Measurements from ENCODE around the gene IL17RA.
A peak's percentile ranks its signal among the peaks of the same experiment; 100 is the strongest.
"Not testable (repeated sequence)": the region's sequence is repeated elsewhere in the genome, so short reads cannot be mapped to it uniquely, and the experiment has no call there.

The IL17RA gene

DNA sequence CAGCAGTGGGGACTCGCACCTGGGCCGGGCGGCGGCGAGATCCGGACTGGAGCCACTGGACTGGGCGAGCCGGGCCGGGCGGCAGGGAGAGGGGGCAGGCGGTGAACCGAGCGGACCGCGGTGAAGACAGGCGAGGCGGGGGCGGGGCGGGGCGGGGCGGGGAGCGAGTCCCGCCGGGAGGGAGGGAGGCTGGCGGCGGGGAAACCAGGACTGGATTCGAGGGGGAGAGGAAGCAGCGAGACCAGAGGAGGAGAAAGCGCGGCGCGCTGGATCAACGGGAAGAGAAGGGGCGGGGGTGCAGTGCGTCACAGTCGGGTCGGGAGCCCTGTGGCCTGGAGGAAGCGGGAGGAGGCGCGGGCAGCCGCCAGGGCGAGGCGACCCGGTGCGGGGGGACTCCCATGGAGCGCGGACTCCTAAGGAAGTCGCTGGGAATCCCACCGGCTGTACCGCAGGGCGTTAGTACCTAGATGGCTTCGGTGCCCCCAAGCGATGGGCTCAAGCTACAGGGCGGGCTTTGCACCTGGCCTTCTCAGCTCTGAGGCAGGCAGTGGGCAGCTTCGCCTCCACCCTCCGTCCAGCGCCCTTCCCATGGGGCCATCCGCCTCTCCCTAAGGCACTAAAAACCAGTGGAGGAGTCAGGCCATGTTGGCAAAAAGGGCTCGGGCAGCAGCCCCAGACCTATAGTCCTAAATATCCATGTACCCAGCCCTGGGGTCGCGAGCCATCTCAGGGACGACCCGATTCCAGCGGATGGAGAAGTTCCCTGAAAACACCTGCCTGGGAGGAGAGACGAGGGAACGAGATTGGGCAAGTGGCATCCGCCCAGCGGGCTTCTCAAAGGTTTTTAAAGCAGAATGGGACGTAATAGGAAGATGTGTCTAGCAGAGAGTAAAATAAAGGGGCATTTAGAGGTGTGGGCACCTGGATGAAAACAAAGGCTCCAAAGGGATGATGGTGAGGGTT, 36.7 kb downstream of the IL17RA start, which contains the start of gene TMEM121B:
TSS of gene TMEM121B (minus strand) at position 128 of the 963 bp plus-strand sequence. CDS start 233 bp downstream, outside the sequence.
- peak; percentile 63 for DNase-seq

DNA sequence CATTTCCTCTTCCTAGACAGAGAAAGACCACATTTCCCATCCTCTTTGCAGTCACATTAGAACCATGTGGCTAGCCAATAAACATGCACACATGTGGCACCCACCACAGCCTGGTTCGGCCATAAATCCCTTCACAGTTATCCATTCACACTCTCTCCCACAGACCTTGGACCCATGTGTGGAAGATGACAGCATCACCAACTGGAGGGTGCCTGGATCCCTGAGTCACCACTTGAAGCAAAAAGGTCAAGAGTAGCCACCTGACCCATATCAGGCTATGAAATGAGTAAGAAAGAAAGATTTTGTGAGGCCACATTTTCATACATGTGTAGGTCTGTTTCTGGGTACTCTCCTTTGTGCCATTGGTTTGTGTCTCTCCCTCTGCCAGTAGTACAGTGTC, 45.4 kb downstream of the IL17RA start:
- DNase-seq = peak; percentile 18

DNA sequence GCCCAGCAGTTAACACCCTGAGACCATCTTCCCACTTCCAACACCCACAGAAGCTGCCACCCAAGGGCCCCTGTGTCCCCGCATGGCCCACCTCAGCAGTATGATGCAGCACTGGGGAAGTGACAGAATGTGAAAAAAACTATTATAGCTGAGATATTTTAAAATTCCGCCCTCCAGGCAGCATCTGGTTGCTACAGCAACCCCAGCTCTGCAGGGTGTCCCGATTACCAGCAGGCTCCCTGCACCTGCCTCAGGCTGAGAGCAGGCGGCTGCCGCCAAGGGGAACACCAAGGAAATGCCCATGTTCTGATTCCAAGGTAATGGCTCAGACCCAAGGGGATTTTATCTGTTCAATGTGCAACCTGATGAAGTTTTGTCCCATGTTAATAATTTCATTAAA, 46.9 kb downstream of the IL17RA start:
- DNase-seq = peak; percentile 54

DNA sequence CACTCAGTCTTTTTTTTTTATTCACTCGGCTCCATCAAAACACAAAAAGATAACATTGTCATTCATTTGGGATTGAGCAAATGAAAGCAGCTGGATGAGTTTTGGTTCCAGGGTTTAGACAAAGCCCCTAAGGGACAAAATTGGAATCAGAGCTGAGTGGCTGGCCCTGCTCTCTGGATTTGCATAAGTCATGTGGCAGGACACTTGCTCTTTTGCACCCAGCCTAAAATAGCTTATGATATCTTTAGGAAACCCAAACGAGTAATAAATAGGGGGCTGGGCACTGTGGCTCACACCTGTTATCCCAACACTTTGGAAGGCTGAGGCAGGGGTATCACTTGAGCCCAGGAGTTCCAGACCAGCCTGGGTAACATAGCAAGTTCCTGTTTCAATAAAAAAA, 47.3 kb downstream of the IL17RA start:
- no peak for DNase-seq

DNA sequence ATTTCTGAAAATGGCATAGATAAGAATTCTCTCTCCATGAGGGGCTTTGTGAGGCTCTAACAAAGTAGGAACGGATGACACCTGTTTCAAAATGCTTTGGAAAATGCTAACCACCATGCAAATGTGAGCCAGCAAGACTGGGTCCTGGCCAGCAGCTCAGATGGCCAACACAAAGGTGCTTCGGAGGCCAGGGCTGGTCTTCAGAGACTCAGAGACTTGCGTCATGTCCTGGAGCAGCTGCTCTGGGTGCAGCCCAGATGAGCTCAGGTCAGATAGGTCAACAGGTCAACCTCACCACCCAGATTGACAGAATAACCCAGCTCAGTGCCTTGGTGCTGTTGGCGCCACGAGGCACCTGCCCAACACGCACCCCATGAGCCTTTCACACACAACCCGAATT, 48.3 kb downstream of the IL17RA start:
- no peak for DNase-seq

DNA sequence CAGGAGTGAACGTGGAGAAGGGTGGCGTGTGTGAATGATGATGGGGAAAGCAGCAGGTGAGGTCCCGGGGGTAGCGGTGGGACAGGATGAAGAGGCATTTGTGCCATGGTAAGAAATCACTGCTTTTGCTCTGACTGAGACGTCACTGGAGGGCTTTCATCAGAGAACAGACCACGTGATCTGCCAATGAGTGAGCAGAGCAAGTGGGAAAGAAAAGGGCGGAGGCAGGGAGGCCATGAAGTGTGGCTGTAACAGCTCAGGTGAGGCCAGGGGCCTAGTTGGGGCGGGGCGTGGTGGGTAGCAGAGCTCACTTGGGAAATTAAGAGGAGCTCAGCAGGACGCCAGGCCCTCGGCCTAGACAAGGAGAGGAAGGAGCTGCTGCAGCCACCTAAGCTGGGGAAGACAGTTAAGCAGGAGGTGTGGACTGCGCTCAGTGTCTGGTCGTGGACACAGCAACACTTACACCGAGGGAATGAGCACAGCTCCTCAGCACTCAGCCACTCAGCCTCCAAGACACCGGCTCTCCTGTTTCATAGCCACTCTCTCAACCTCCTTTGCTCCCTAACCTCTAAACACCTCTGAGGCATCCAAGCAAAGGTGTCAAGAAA, 50.5 kb downstream of the IL17RA start:
- no peak for DNase-seq

DNA sequence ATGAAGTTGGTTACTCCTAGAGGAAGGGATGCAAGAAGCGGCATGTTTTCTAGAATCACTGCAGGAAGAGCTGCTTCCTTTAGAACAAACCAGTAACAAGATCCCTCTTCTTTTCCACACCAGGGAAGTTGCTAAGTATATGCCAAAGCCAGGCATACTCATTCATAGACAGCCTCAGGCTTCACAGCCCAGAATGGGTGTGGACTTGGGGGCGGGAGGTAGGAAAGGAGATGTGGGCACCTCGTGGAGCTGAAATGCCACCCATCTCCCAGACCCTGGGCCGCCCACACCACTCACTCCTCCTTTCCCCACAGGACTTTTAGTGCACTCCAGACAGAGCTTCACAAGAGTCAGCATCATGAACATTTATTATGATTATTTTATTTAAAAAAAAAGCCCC, 52.4 kb downstream of the IL17RA start:
- no peak for DNase-seq

DNA sequence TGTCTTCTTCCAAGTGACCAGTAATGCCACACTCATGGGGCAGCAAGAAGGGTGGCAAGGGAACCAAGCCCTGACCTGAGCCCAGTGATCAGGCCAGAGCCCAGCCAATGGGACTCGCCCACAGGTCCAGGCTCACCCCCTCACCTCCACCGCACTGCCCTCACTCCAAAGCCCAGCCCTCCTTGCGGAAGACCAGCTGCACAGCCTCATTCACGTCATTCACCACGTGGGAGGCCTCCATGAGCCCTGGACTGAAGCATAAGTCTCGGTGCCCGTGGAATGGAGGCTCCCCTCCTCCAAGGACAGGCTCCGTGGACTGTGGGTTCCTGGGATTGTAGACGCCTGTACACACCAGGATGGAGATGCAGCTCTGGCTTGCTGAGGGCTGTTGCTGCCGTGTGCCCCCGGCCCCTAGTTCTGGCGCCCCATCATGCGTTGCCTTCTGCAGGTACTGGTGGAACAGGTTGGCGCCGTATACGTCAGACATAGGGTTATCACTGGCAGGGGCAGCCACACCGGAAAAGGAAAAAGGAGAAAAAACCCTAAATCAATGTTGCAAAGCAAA, 53.1 kb downstream of the IL17RA start:
- DNase-seq = no peak

DNA sequence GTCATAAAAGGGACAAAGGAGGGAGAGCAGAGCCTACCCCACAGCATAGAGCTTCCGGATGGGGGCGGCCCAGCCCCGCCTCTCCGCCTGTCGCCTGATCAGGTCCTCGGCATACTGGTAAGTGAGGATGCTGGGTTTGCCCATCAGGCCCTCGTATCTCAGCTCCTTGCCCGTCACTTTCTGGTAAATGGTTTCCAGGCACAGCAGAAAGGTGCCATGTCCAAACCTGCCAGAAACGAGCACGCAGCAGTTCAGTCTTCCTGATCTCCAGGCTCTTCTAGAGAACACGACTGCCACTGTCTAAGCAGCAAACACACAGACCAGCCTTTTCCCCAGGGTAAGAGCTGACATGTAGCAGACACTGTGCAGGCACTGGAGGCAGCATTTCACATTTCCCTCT, 53.7 kb downstream of the IL17RA start:
- no peak for DNase-seq

DNA sequence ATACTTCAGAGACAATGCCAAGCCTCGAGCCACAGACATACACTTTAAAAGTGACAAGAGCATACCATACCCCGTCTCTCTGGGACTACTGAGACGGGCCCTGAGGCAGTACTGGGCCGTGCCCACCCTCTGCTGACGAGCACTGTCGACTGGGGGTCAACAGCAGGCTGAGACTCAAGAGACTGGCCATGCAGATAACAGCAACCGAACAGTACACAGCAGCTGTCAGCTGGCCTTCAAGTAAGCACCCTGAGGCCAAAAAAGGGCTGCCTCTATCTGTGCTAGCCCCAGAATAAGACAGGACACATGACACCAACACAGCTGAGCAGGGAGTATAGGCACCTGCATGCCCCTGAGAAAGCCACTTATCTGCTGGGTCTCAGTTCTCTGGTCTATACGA, 55.2 kb downstream of the IL17RA start:
- DNase-seq = no peak

DNA sequence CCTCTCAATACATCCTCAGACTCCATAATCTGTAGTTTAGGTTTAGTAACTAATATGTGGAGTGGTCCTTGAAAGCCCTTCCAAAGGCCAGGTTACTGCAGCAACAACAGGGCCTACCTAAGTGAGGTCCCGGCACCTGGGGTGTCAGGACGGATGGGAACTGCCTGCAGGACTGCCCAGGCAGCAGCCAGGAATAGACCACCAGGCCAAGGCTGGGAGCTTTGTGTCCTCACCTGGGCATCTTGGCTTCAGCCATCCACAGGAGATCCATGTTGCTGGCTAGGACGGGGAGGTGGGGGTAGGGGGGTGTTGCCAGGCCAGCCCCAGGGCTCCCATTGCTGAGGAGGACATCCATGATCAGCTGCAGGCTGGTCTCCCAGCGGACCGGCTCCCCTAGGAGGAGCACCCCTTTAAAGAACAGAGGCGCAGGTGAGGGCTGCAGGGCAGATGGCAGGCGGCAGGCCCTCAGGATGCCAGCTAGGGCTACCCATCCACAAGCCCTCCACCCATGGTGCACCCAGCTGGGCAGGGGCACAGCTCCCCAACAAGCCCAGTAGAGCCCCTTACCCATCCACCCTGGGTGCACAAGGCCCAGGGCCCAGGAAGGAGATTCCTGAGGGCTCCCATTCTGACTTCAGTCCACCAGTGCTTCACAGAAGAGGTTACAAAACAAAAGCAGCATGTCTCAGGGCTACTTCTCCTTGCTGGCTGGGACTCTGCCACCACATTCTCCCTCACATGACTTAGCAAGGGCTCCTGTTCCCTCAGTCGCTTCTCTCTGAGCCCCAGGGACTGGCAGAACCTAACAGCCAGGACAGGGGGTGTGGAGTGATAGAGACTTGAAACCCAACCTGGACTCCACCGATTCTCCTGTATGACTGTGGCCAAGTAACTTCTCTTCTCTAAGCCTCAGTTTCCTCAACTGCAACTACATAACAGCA, 56.3 kb downstream of the IL17RA start:
- DNase-seq = no peak

DNA sequence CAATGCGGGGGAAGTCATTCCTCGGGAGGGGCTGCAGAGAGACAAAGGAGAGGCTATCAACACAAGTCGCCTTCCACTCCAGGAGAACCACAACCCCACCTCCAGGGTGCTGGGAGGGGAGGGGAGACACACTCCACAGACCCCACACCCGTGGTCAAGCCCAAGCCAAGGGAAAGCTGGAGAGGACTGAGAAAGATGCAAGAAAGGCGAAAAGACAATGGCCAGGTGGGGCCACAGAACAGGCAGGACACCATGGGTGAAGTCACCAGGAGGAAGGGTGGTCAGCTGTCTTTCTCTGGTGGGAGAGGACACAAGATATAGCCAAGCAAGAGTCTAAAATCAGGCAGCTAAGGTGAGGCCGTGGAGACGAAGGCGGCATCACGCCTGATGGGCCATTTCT, 58.3 kb downstream of the IL17RA start:
- DNase-seq = no peak

DNA sequence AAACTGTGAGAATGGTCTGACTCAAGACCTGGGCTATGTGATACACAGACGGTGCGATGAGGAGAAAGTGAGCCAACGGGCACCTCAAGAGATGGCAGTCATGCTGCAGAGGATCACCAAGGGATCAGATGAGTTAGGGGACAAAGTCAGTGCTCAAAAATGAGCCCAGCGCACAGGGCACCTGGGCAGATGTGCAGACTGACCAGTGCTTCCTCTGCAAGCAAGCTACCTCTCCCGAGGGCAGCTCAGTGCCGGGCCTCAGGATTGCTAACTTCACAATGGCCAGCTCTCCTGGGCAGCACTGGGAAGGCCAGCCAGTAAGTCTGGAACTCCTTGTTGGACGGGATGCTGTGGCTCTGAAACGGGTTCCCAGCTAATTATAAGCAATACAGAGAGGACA, 59.0 kb downstream of the IL17RA start:
- DNase-seq = no peak

DNA sequence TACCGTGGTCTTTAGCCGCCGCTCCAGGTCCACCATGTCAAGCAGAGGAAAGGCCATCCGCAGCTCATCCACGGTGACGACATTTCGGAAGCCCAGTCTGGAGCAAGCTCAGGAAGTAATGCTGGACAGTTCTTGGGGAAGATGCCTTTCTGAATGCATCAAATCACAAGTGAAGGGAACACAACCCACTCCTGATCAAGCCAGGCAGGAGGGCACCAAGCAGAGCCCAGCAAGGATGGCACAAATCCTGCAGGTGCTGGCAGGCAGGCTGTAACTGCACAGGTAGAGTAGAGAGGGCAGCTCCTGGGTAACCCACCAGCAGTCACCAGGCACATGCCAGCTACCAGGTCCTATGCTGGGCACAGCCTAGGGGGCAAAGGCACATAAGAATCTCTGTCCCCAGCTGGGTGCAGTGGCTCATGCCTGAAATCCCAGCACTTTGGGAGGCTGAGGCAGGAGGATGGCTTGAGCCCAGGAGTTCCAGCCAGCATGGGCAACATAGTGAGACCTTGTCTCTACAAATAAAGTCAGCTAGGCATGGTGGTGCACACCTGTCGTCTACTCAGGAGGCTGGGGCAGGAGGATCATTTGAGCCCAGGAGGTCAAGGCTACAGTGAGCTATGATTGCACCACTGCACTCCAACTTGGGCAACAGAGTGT, 60.4 kb downstream of the IL17RA start:
- DNase-seq = no peak

DNA sequence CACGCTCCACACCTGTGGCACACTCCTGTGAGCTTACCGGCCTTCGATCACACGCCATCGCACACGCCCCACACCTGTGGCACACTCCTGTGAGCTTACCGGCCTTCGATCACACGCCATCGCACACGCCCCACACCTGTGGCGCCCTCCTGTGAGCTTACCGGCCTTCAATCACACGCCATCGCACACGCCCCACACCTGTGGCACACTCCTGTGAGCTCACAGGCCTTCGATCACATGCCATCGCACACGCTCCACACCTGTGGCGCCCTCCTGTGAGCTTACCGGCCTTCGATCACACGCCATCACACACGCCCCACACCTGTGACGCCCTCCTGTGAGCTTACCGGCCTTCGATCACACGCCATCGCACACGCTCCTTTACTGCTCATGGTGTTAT, 62.7 kb downstream of the IL17RA start:
- not testable (repeated sequence) for DNase-seq

DNA sequence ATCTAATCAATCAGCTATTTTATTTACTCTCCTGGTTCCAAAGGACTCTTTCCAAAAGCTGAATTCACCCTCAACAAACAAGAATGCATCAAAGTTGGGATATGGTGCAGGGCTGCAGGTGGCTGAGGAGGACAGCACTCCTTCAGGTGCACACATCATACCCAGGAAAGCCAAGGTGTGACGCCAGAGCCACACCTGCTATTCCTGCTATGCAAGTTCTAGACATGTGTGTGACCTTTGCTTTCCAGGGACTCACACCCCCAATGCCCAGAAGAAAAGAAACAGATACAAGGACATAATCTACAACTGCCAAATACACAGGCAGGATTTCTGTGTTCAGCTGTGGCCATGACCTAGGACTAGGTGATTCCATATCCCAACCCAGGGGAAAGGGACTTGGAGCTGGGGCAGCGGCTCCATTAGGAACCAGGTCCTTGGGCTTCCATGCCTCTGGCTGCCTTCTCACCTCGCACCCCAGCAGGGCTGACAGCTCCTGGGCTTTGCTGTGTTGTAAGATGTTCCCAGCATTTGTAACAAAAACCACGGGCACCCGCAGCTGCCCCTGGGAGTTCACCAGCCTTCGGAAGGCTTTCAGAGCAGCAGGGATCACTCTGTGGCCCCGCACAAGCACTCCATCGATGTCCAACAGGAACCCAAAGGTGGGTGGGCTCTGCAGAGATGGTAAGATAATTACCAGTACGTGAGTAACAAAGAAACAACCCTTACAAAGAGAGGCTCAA, 64.4 kb downstream of the IL17RA start:
- no peak for DNase-seq

DNA sequence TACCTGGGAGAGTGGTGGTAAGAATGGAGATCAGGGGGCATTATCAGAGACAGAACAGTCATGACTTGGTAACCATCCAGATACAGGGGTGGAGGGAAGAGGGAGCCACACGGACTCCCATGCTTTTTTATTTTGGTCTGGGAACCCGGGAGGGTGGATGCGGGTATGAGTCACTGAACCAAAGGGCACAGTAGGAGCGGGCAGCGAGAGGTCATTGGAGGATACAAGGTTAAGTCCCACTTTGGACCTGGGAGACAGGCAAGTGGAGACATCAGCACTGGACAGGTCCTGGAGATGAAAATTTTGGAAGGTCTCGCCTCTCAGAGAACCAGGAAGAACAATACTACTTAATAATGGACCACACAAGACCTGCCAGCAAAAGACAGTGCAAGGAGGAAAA, 67.5 kb downstream of the IL17RA start:
- no peak for DNase-seq

DNA sequence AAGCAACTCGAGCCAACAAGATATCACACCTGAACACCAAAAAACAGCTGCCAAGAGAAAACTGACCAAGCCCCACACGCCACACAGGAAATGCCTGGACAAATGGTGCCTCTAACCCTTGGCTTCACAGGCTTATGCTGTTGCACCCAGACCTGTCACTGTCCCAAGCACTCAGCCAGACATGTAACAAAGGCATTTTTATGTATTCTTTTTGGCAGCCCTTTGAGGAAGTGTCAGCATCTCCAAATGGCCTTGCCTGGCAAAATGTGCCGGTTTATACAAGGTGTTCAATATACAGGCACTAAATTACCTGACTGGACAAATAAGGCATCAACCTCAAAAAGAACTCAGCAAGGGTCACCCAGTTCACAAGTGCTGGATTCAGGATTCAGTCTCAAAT, 68.2 kb downstream of the IL17RA start:
- no peak for DNase-seq

DNA sequence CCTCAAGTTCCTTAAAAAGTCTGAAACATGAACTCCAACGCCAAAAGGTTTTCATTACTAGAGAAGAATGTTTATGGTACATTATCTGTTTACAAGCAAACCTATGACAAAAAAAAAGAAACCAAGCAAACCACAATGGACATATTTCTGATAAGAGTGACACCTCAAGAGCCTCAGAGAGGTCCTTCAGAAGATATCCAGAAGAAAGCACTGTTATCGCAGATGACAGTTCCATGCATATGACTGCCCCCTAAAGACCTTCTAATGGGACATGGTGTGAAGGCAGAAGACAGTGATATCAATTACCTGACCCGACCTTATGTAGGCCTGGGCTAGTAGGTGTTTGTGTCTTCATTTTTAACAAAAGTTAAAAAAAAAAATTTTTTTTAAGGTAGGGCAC, 71.1 kb downstream of the IL17RA start:
- DNase-seq = peak; percentile 33

DNA sequence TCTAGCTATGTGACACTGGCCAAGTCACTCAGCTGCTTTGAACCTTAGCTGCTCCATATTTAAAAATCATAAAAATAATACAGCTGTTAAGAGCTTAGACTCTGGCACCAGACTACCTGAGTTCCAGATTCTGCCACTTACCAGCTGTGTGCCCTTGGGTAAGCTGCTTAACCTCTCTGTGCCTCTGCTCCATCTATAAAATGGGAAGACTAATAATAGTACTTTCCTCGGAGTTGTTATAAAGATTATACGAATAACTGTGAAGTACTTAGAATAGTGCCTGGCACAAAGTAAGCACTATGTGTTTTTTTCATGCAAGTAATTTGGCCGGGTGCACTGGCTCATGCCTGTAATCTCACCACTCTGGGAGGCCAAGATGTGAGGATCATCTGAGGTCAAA, 72.9 kb downstream of the IL17RA start:
- no peak for DNase-seq

DNA sequence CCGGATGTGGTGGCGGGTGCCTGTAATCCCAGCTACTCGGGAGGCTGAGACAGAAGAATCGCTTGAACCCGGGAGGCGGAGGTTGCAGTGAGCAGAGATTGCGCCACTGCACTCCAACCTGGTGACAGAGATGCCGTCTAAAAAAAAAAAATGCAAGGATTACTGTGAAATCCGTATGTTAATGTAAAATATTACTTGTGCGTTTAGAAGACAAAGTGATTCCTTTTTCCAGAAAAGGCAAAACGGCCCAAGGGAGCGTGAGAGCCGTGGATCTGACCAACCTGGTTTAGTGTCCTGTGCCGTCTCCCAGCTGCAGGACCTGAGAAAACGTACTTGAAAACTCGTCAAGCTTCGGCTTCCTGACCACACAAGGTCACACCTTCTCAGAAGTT, 73.4 kb downstream of the IL17RA start:
- DNase-seq = peak; percentile 36
